MCF 10A (cell line): ENCODE measurements around the gene SLC22A1. TPM values are rescaled to one million over a fixed set of nuclear protein-coding genes. Genes with fewer than 3 reads are reported as not detected.
"Not testable (repeated sequence)": the region's sequence is repeated elsewhere in the genome, so short reads cannot be mapped to it uniquely, and the experiment has no call there.

Experiments
- BruUV-seq: library from RNA; stranded (reverse); fragments of 400-500 nt; replicated peaks from 2 replicates; lab custom pipeline; 2021; lab: Mats Ljungman, UMichigan
- CTCF ChIA-PET: fragments of 300-600 bp; sonication (Branson Sonifier 250); formaldehyde crosslinking; extraction: SDS; loops from one replicate; lab custom pipeline; 2021; ENCODE audit warnings: antibody characterized with exemption, inconsistent platforms; lab: Yijun Ruan, JAX
- POLR2A ChIA-PET: fragments of 300-600, 350-650 bp; sonication (Branson Sonifier 250); formaldehyde crosslinking; extraction: SDS; loops from one replicate; lab custom pipeline; 2020; ENCODE audit warnings: antibody characterized with exemption, inconsistent platforms; lab: Yijun Ruan, JAX
- DNase-seq: peaks from one replicate; pipeline ENCODE4 v3.0.0-alpha.2; 2018; ENCODE audit not compliant: unreplicated experiment
- H3K27ac Mint-ChIP-seq: one replicate; pipeline ENCODE4 v1.8.0; 2022; ENCODE audit warnings: mild to moderate bottlenecking, low read depth, mixed read lengths; ENCODE audit not compliant: unreplicated experiment
- H3K27me3 Mint-ChIP-seq: one replicate; pipeline ENCODE4 v1.8.0; 2022; ENCODE audit warnings: mixed read lengths; ENCODE audit not compliant: insufficient read depth, unreplicated experiment
- H3K36me3 Mint-ChIP-seq: one replicate; pipeline ENCODE4 v1.8.0; 2022; ENCODE audit warnings: mild to moderate bottlenecking, moderate library complexity, mixed read lengths; ENCODE audit not compliant: insufficient read depth, unreplicated experiment
- H3K4me1 Mint-ChIP-seq: one replicate; pipeline ENCODE4 v1.8.0; 2022; ENCODE audit warnings: mixed read lengths; ENCODE audit not compliant: insufficient read depth, unreplicated experiment
- H3K4me3 Mint-ChIP-seq: one replicate; pipeline ENCODE4 v1.8.0; 2022; ENCODE audit warnings: mild to moderate bottlenecking, moderate library complexity, mixed read lengths; ENCODE audit not compliant: unreplicated experiment
- H3K9me3 Mint-ChIP-seq: one replicate; pipeline ENCODE4 v1.8.0; 2022; ENCODE audit warnings: mixed read lengths; ENCODE audit not compliant: unreplicated experiment
- intact Hi-C: fragments of 100-400 bp; cut with micrococcal nuclease; formaldehyde crosslinking; loops from 2 replicates; pipeline ENCODE4 v1.14.1; 2022
- total RNA-seq: library from RNA; stranded (reverse); gene quantifications from 2 replicates; pipeline ENCODE4 v1.2.3, GENCODE V29; 2022
- TF ChIP-seq, protein P1 (sequence below): fragments of 200-600 bp; IDR thresholded peaks from one replicate; pipeline ENCODE4 v1.8.0; 2022; ENCODE audit warnings: antibody characterized with exemption, mild to moderate bottlenecking; ENCODE audit not compliant: unreplicated experiment

The SLC22A1 gene
- total RNA-seq, 1 experiment from 2014 or later: 0.86 TPM

DNA sequence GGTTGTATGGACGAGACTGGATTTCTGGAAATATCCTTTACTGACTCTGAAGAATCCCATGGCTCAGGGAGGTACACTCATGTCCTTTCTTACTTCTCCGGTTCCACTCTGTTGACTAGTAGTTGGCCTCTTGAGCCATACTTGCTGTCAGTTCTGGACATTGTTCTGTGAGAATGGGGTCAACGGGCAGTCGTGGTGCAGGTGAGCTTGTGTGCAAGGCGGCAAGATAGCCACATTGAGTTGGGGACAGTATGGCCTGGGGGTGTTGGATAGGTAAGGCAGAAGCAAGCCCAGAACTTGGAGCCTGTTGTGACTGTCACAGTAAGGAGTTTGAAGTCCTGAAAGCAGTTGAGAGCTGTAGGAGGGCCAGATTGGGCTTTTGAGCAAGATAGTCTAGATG, 13.5 kb upstream of the SLC22A1 start:
- H3K27me3 Mint-ChIP-seq: no peaks in the 10 kb centered on the region
- CTCF ChIA-PET: interaction anchor here (0.6 kb wide), 1 partner anchor 167 kb away, joined by 3 read pairs; no protein-coding TSS in a partner anchor
- intact Hi-C loops: no loop called here
- H3K4me1 Mint-ChIP-seq: no peaks in the 10 kb centered on the region
- BruUV-seq: no TSS peak
- no peak overlapping the region for H3K4me3 Mint-ChIP-seq
- TF ChIP-seq, protein P1, sequence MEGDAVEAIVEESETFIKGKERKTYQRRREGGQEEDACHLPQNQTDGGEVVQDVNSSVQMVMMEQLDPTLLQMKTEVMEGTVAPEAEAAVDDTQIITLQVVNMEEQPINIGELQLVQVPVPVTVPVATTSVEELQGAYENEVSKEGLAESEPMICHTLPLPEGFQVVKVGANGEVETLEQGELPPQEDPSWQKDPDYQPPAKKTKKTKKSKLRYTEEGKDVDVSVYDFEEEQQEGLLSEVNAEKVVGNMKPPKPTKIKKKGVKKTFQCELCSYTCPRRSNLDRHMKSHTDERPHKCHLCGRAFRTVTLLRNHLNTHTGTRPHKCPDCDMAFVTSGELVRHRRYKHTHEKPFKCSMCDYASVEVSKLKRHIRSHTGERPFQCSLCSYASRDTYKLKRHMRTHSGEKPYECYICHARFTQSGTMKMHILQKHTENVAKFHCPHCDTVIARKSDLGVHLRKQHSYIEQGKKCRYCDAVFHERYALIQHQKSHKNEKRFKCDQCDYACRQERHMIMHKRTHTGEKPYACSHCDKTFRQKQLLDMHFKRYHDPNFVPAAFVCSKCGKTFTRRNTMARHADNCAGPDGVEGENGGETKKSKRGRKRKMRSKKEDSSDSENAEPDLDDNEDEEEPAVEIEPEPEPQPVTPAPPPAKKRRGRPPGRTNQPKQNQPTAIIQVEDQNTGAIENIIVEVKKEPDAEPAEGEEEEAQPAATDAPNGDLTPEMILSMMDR: no peak
- H3K9me3 Mint-ChIP-seq: no peaks in the 10 kb centered on the region
- POLR2A ChIA-PET: no interaction called here
- no peak overlapping the region for H3K27ac Mint-ChIP-seq
- H3K36me3 Mint-ChIP-seq: peaks cover 49% of the 10 kb centered on the region
- no peak for DNase-seq

DNA sequence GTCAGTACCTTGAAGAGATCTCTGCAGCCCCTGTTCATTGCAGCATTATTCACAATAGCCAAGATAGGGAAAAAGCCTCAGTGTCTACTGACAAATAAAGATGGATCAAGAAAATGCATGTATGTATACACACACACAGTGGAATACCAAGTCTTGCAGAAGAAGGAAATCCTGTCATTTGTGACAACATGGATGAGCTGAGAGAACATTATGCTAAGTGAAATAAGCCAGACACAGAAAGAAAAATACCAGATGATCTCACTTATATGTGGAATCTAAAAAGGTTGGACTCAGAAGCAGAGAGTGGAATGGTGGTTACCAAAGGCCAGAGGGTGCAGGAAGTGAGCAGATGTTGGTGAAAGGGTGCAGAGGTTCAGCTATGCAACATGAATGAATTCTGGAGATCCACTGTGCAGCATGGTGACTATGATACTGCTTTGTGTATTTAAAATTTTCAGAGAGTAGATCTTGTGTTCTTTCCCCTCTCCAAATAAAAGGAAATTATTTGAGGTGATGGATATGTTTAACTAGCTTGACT, 11.0 kb upstream of the SLC22A1 start:
- TF ChIP-seq, protein P1: no peak
- CTCF ChIA-PET: interaction anchor here (0.6 to 1.4 kb wide), 3 partner anchors 22 to 1028 kb away, joined by 3 to 7 read pairs (median 3); no protein-coding TSS in a partner anchor
- BruUV-seq: no TSS peak
- intact Hi-C loops: no loop called here
- Mint-ChIP-seq H3K4me3 (no peak overlapping the region), H3K27ac (no peak overlapping the region), H3K9me3 (no peaks in the 10 kb centered on the region), H3K36me3 (peaks cover 23% of the 10 kb centered on the region), H3K27me3 (no peaks in the 10 kb centered on the region), H3K4me1 (no peaks in the 10 kb centered on the region)
- POLR2A ChIA-PET: no interaction called here
- DNase-seq: no peak

DNA sequence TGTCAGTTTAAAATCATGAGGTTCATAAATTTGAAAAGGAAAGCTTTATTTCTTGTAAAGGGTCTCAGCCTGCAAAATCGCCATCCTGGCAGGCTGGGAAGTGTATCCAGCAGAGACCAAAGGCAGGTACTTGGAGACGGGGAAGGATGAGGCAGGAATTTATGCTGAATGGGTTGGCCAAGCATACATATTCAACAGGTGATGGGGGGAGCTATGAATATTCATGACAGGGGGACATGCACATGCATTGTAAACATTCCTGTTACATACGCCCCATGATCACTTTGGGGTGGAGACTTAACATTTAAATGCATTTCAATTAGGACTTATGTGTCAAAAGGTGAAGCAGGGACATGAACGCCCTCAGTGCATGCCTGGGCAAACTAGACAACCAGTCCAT, 9.8 kb upstream of the SLC22A1 start:
- intact Hi-C loops: no loop called here
- Mint-ChIP-seq H3K27me3 (no peaks in the 10 kb centered on the region), H3K4me1 (no peaks in the 10 kb centered on the region), H3K27ac (no peak overlapping the region), H3K9me3 (no peaks in the 10 kb centered on the region), H3K36me3 (peaks cover 11% of the 10 kb centered on the region), H3K4me3 (no peak overlapping the region)
- ChIA-PET CTCF (interaction anchor here (0.6 to 1.4 kb wide), 4 partner anchors 9 to 201 kb away, joined by 3 to 7 read pairs (median 4); no protein-coding TSS in a partner anchor), POLR2A (interaction anchor here (0.7 to 0.9 kb wide), 3 partner anchors 9 to 431 kb away, joined by 3 read pairs; no protein-coding TSS in a partner anchor)
- no peak for DNase-seq
- no TSS peak for BruUV-seq
- TF ChIP-seq, protein P1: no peak

DNA sequence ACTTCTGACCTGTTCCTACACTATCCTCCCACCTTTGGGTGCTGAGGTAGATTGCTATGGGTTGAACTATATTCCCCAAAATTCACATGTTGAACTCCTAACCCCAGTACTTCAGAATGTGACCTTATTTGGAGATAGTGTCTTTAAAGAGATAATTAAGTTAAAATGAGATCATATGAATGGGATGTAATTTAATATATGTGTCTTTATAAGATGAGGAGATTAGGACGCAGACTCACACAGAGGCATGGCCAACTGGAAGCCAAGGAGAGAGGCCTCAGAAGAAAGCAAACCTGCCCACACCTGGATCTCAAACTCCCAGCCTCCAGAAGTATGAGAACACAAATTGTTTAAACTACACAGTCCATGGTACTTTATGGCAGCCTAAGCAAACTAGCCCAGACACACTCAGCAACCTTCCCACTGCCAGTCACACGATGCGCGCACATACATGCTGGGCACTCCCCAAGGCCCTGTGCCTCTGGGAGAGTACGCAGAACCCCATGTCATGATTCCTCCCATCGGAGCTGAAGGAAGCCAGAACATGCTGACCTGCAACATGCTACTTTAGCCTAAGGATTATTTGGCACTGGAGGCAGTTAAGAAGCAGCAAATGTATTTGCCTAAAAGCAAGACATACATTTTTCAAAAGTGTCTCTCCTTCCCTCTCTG, 8.9 kb upstream of the SLC22A1 start:
- Mint-ChIP-seq H3K27me3 (no peaks in the 10 kb centered on the region), H3K27ac (no peak overlapping the region), H3K9me3 (peaks cover 4% of the 10 kb centered on the region), H3K36me3 (peaks cover 11% of the 10 kb centered on the region), H3K4me1 (no peaks in the 10 kb centered on the region), H3K4me3 (no peak overlapping the region)
- BruUV-seq: no TSS peak
- CTCF ChIA-PET: interaction anchor here (0.6 to 1.2 kb wide), 3 partner anchors 10 to 421 kb away, joined by 3 to 4 read pairs (median 3); no protein-coding TSS in a partner anchor
- TF ChIP-seq, protein P1: no peak
- intact Hi-C loops: no loop called here
- no peak for DNase-seq
- POLR2A ChIA-PET: interaction anchor here (0.7 kb wide), 1 partner anchor 430 kb away, joined by 3 read pairs; no protein-coding TSS in a partner anchor

DNA sequence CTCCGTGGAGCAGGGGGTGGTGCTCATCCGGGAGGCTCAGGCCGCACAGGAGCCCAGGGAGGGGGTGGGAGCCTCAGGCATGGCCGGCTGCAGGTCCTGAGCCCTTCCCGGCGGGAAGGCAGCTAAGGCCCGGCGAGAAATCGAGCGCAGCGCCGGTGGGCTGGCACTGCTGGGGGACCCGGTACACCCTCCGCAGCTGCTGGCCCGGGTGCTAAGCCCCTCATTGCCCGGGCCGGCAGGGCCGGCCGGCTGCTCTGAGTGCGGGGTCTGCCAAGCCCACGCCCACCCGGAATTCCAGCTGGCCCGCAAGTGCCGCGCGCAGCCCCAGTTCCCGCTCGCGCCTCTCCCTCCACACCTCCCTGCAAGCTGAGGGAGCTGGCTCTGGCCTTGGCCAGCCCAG, 7.1 kb upstream of the SLC22A1 start:
- H3K27me3 Mint-ChIP-seq, BruUV-seq, H3K4me1 Mint-ChIP-seq, H3K9me3 Mint-ChIP-seq, intact Hi-C loops, H3K4me3 Mint-ChIP-seq, DNase-seq, CTCF ChIA-PET, H3K27ac Mint-ChIP-seq, POLR2A ChIA-PET, H3K36me3 Mint-ChIP-seq: not testable (repeated sequence)
